SK-N-SH treated with all-trans-retinoic acid at 6 μM for 48 hours (cell line): Measurements from ENCODE around the gene ZCCHC2.

Experiments used
- GLIS3 ChIP-seq: fragments of 250-450 bp; sonication (Bioruptor Pico); IDR thresholded peaks from 2 replicates; pipeline ENCODE4 v1.5.0; 2020; ENCODE audit warnings: mild to moderate bottlenecking, moderate library complexity
- OSR1 ChIP-seq: fragments of 250-450 bp; sonication (Bioruptor Pico); IDR thresholded peaks from 2 replicates; pipeline ENCODE4 v1.8.0; 2022; ENCODE audit warnings: moderate library complexity, mild to moderate bottlenecking, inconsistent platforms
- PPARA ChIP-seq: fragments of 250-450 bp; sonication (Bioruptor Pico); IDR thresholded peaks from 2 replicates; pipeline ENCODE4 v1.5.0; 2020; ENCODE audit warnings: mild to moderate bottlenecking, borderline replicate concordance
- TOX ChIP-seq: fragments of 250-450 bp; sonication (Bioruptor Pico); IDR thresholded peaks from 2 replicates; pipeline ENCODE4 v1.8.0; 2021; ENCODE audit warnings: mild to moderate bottlenecking, moderate library complexity, borderline replicate concordance
- ZFP3 ChIP-seq: fragments of 250-450 bp; sonication (Bioruptor Pico); IDR thresholded peaks from 2 replicates; pipeline ENCODE4 v1.5.0; 2020; ENCODE audit warnings: mild to moderate bottlenecking, moderate library complexity
- ZFP30 ChIP-seq: fragments of 450-650 bp; formaldehyde crosslinking; IDR thresholded peaks from 2 replicates; pipeline ENCODE4 v1.5.0; 2022; ENCODE audit warnings: mild to moderate bottlenecking, moderate library complexity
- ZNF565 ChIP-seq: fragments of 450-650 bp; formaldehyde crosslinking; conservative IDR thresholded peaks from 2 replicates; pipeline ENCODE4 v1.5.0; 2020; ENCODE audit warnings: low read depth, mild to moderate bottlenecking, moderate library complexity
- ZNF70 ChIP-seq: fragments of 450-650 bp; formaldehyde crosslinking; IDR thresholded peaks from 2 replicates; pipeline ENCODE4 v1.5.0; 2020; ENCODE audit warnings: mild to moderate bottlenecking, moderate library complexity
- ZNF8 ChIP-seq: fragments of 450-650 bp; formaldehyde crosslinking; IDR thresholded peaks from 2 replicates; pipeline ENCODE4 v1.5.0; 2020; ENCODE audit warnings: mild to moderate bottlenecking, moderate library complexity

GRCh38 chr18:62618735-62619134, 95.9 kb downstream of the ZCCHC2 start:
- no peak for TF ChIP-seq ZNF565
- TF ChIP-seq OSR1 (CRISPR knock-in tag), result no peak
- no peak for TF ChIP-seq ZFP30
- TF ChIP-seq GLIS3 (CRISPR knock-in tag), result no peak
- TF ChIP-seq ZNF70 (CRISPR knock-in tag), result no peak
- no peak for TF ChIP-seq PPARA
- TF ChIP-seq TOX (CRISPR knock-in tag), result no peak
- TF ChIP-seq ZFP3 (CRISPR knock-in tag), result no peak
- no peak for TF ChIP-seq ZNF8
